IMR-90 (cell line): ENCODE data around the gene KRT34. TPM values are rescaled to one million over a fixed set of nuclear protein-coding genes. Genes with fewer than 3 reads are reported as not detected.

Experiments used
- ATAC-seq: fragments of 200-7000 bp; cut with Tn5 transposase; 2 replicates; pipeline ENCODE4 v1.9.1; 2020; ENCODE audit warnings: low read depth, mild to moderate bottlenecking, moderate library complexity
- BruUV-seq: library from RNA; stranded (reverse); fragments of 400-500 nt; replicated peaks from 2 replicates; lab custom pipeline; 2021; lab: Mats Ljungman, UMichigan
- CTCF ChIA-PET: fragments of 300-600 bp; formaldehyde crosslinking; extraction: SDS; loops from one replicate; lab custom pipeline; 2021; ENCODE audit warnings: antibody characterized with exemption; lab: Yijun Ruan, JAX
- POLR2A ChIA-PET: fragments of 300-600 bp; sonication (Branson Sonifier 250); formaldehyde crosslinking; loops from one replicate; lab custom pipeline; 2022; ENCODE audit warnings: antibody characterized with exemption; ENCODE audit not compliant: unreplicated experiment; lab: Charles Lee
- DNase-seq: peaks from one replicate; pipeline ENCODE4 v3.0.0; 2013
- H2AFZ ChIP-seq: replicated peaks from 2 replicates; pipeline ENCODE3; 2013; ENCODE audit warnings: low read length, mild to moderate bottlenecking; ENCODE audit not compliant: poor library complexity
- H2AK5ac ChIP-seq: 2 replicates; pipeline ENCODE4 v1.6.1; 2013; ENCODE audit warnings: low read depth, low read length, inconsistent platforms
- H2AK9ac ChIP-seq: replicated peaks from 2 replicates; pipeline ENCODE3; 2013; ENCODE audit warnings: mild to moderate bottlenecking, low read depth, low read length, moderate library complexity; ENCODE audit not compliant: poor library complexity
- H2BK120ac ChIP-seq: 2 replicates; pipeline ENCODE4 v1.6.1; 2013; ENCODE audit warnings: low read depth, low read length, inconsistent platforms
- H2BK15ac ChIP-seq: 3 replicates; pipeline ENCODE4 v1.6.1; 2013; ENCODE audit warnings: low read depth, low read length, inconsistent platforms
- H2BK20ac ChIP-seq: 2 replicates; pipeline ENCODE4 v1.6.1; 2013; ENCODE audit warnings: low read depth, mild to moderate bottlenecking, inconsistent platforms, low read length, moderate library complexity
- H2BK5ac ChIP-seq: 2 replicates; pipeline ENCODE4 v1.6.1; 2013; ENCODE audit warnings: mild to moderate bottlenecking, low read depth, low read length, inconsistent platforms; ENCODE audit not compliant: poor library complexity, severe bottlenecking
- H3K14ac ChIP-seq: replicated peaks from 2 replicates; pipeline ENCODE4 v1.6.1; 2013; ENCODE audit warnings: low read depth, low read length, inconsistent platforms
- H3K18ac ChIP-seq: 2 replicates; pipeline ENCODE4 v1.6.1; 2013; ENCODE audit warnings: low read depth, low read length, control low read depth
- H3K23ac ChIP-seq: 2 replicates; pipeline ENCODE4 v1.6.1; 2013; ENCODE audit warnings: low read depth, low read length, inconsistent platforms
- H3K27ac ChIP-seq: 2 replicates; pipeline ENCODE4 v1.5.1; 2013; ENCODE audit warnings: mild to moderate bottlenecking, control low read depth, low read length; ENCODE audit not compliant: insufficient read depth
- H3K27me3 ChIP-seq: 2 replicates; pipeline ENCODE4 v1.6.1; 2013; ENCODE audit warnings: low read length; ENCODE audit not compliant: control insufficient read depth, insufficient read depth
- H3K36me3 ChIP-seq: 2 replicates; pipeline ENCODE4 v1.6.1; 2013; ENCODE audit warnings: low read length, mixed read lengths; ENCODE audit not compliant: control insufficient read depth, insufficient read depth
- H3K4ac ChIP-seq: 2 replicates; pipeline ENCODE4 v1.6.1; 2013; ENCODE audit warnings: low read depth, low read length, inconsistent platforms
- H3K4me1 ChIP-seq: 2 replicates; pipeline ENCODE4 v1.6.1; 2013; ENCODE audit warnings: low read length, mixed read lengths; ENCODE audit not compliant: control insufficient read depth, insufficient read depth
- H3K4me2 ChIP-seq: 2 replicates; pipeline ENCODE4 v1.6.1; 2013; ENCODE audit warnings: low read depth, mild to moderate bottlenecking, control low read depth, low read length, moderate library complexity
- H3K4me3 ChIP-seq: 2 replicates; pipeline ENCODE4 v1.5.1; 2013; ENCODE audit warnings: low read depth, mild to moderate bottlenecking, control low read depth, low read length, moderate library complexity; ENCODE audit not compliant: insufficient read depth
- H3K56ac ChIP-seq: 2 replicates; pipeline ENCODE4 v1.6.1; 2013; ENCODE audit warnings: low read length, inconsistent platforms; ENCODE audit not compliant: insufficient read depth; ENCODE audit errors: extremely low read depth
- H3K79me1 ChIP-seq, 2 experiments: 2 replicates each; pipeline ENCODE4 v1.6.1; 2013; ENCODE audit warnings: low read length in 2 of 2, inconsistent platforms in 1 of 2, low read depth in 1 of 2
- H3K9ac ChIP-seq: 2 replicates; pipeline ENCODE4 v1.6.1; 2013; ENCODE audit warnings: low read depth, low read length, control low read depth
- H3K9me1 ChIP-seq: 2 replicates; pipeline ENCODE4 v1.6.1; 2013; ENCODE audit warnings: low read length, inconsistent platforms; ENCODE audit not compliant: insufficient read depth
- H3K9me3 ChIP-seq: 2 replicates; pipeline ENCODE4 v1.6.1; 2013; ENCODE audit warnings: low read length; ENCODE audit not compliant: control insufficient read depth, insufficient read depth
- H4K20me1 ChIP-seq: 2 replicates; pipeline ENCODE4 v1.6.1; 2013; ENCODE audit warnings: low read length, inconsistent platforms; ENCODE audit not compliant: insufficient read depth
- H4K5ac ChIP-seq: 2 replicates; pipeline ENCODE4 v1.6.1; 2013; ENCODE audit warnings: mild to moderate bottlenecking, low read depth, low read length, control low read depth
- H4K8ac ChIP-seq, 2 experiments: 2 replicates each; pipeline ENCODE4 v1.6.1; 2013; ENCODE audit warnings: low read depth in 2 of 2, low read length in 2 of 2, control low read depth in 1 of 2, inconsistent platforms in 1 of 2
- H4K91ac ChIP-seq: 2 replicates; pipeline ENCODE4 v1.6.1; 2013; ENCODE audit warnings: low read depth, low read length, inconsistent platforms; ENCODE audit not compliant: insufficient read depth
- MAFK ChIP-seq: IDR thresholded peaks from 2 replicates; pipeline ENCODE4 v1.6.1; 2012; ENCODE audit warnings: low read depth, low read length, improper control_type of control experiment
- MAZ ChIP-seq: IDR thresholded peaks from 2 replicates; pipeline ENCODE4 v1.6.1; 2012; ENCODE audit warnings: low read depth, mild to moderate bottlenecking, low read length, improper control_type of control experiment, moderate library complexity, borderline replicate concordance
- POLR2A ChIP-seq: IDR thresholded peaks from 2 replicates; pipeline ENCODE4 v1.6.1; 2012; ENCODE audit warnings: mild to moderate bottlenecking, low read depth, low read length
- RAD21 ChIP-seq: IDR thresholded peaks from 2 replicates; pipeline ENCODE4 v1.6.1; 2012; ENCODE audit warnings: low read length, improper control_type of control experiment
- WGBS, 2 experiments: methylation state at CpG; one replicate each; pipeline versions ENCODE4 v1.1.5 to v1.1.7; 2013; ENCODE audit warnings: missing lambda C conversion rate in 2 of 2; ENCODE audit not compliant: insufficient read length in 1 of 2; ENCODE audit errors: extremely low coverage in 2 of 2; 5-methylcytosine and 5-hydroxymethylcytosine counted together
- dilution Hi-C: fragments of 300-500 bp; cut with HindIII; formaldehyde crosslinking; loops from one replicate; pipeline ENCODE4 v1.14.3; 2018; ENCODE audit warnings: low sequenced_read_pairs; ENCODE audit not compliant: unreplicated experiment
- in situ Hi-C: fragments of 300-500 bp; cut with MboI; formaldehyde crosslinking; loops from 3 replicates; pipeline ENCODE4 v1.14.3; 2019; ENCODE audit warnings: low sequenced_read_pairs, inconsistent platforms, mixed read lengths
- intact Hi-C: fragments of 100-400 bp; cut with micrococcal nuclease; formaldehyde crosslinking; loops from 2 replicates; pipeline ENCODE4 v1.10.0; 2022
- polyA plus RNA-seq, 3 experiments: library from polyadenylated mRNA; depleted of rRNA; stranded (reverse); fragments of >200 nt; gene quantifications; 2 replicates each; pipeline ENCODE4 v1.2.3, GENCODE V29; 2012; ENCODE audit warnings: low replicate concordance in 1 of 3
- total RNA-seq: library from RNA; depleted of rRNA; stranded (reverse); fragments of >200 nt; gene quantifications from 2 replicates; pipeline ENCODE4 v1.2.3, GENCODE V29; 2012
- TF ChIP-seq, protein P1 (sequence below): fragments of 150-350 bp; IDR thresholded peaks from 2 replicates; pipeline ENCODE4 v1.6.1; 2016; ENCODE audit warnings: low read depth, mild to moderate bottlenecking, low read length, moderate library complexity, borderline replicate concordance

Gene KRT34
- total and polyA plus RNA-seq, 2 of the 4 experiments (the other 2 are of a cell fraction) = 3.4 to 3.6 TPM

DNA sequence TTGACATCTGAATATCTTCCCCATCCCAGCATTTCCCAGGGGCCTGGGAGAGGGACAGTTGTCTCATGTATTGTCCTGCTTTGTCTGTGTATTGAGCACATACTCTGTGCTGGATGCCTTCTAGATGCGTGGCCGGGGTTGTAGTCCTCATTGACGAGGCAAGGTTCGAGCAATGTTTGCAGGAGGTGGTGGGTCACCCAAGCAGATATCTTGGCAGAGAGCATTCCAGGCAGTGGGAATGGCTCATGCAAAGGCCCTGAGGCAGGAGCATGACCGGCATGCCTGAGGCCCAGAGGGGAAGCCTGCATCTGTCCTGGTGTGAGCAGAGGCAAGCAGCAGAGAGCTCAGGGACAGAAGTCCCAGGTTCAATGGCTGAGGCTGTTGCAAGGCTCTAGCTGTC is 49.0 kb downstream of the KRT34 start:
- Histone ChIP-seq H3K56ac (no peak overlapping the region), H3K36me3 (no peaks in the 10 kb centered on the region), H2BK20ac (no peak overlapping the region), H3K18ac (no peak overlapping the region), H3K4me2 (no peak overlapping the region), H3K4ac (no peak overlapping the region), H2BK15ac (no peak overlapping the region), H2AK9ac (no peak overlapping the region), H4K91ac (no peak overlapping the region), H3K27me3 (peaks cover 3% of the 10 kb centered on the region), H2BK120ac (no peak overlapping the region), H3K4me1 (no peaks in the 10 kb centered on the region), H3K23ac (no peak overlapping the region), H3K9me3 (no peaks in the 10 kb centered on the region), H3K9ac (no peak overlapping the region), H2AK5ac (no peak overlapping the region), H4K20me1 (no peaks in the 10 kb centered on the region), H2AFZ (no peak overlapping the region), H3K4me3 (no peak overlapping the region), H4K8ac (no peak overlapping the region), H4K5ac (no peak overlapping the region), H2BK5ac (no peak overlapping the region), H3K27ac (no peak overlapping the region), H3K14ac (no peak overlapping the region), H3K79me1 (no peaks in the 10 kb centered on the region), H3K9me1 (peaks cover 3% of the 10 kb centered on the region; the same call in 1 of the 2 replicates)
- ChIA-PET POLR2A (no interaction called here), CTCF (no interaction called here)
- no peak for TF ChIP-seq RAD21
- no peak for TF ChIP-seq MAZ
- no peak for TF ChIP-seq POLR2A
- no peak for TF ChIP-seq MAFK
- TF ChIP-seq, protein P1, sequence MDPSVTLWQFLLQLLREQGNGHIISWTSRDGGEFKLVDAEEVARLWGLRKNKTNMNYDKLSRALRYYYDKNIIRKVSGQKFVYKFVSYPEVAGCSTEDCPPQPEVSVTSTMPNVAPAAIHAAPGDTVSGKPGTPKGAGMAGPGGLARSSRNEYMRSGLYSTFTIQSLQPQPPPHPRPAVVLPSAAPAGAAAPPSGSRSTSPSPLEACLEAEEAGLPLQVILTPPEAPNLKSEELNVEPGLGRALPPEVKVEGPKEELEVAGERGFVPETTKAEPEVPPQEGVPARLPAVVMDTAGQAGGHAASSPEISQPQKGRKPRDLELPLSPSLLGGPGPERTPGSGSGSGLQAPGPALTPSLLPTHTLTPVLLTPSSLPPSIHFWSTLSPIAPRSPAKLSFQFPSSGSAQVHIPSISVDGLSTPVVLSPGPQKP = no peak
- 93% methylated on average over 5 of the region's 5 CpGs; no CpG with 5 or more reads in 1 of the 2 experiments for WGBS, 2 experiments
- in situ Hi-C loops (loop anchor here (5.0 kb wide), 1 partner anchor 329 kb away; no protein-coding TSS in a partner anchor), dilution Hi-C loops (no loop called here), intact Hi-C loops (no loop called here)
- BruUV-seq = no TSS peak
- ATAC-seq (no peak), DNase-seq (no peak)
